ENCODE results near the gene APEH.
"Not testable (repeated sequence)": the region's sequence is repeated elsewhere in the genome, so short reads cannot be mapped to it uniquely, and the experiment has no call there.

Gene APEH

GRCh38 chr3:49694409-49695070 lies 20.4 kb downstream of the APEH start:
- not testable (repeated sequence) for DNase-seq

- not testable (repeated sequence) for DNase-seq
Observed at GRCh38 chr3:49695350-49696015, 21.3 kb downstream of the APEH start.

GRCh38 chr3:49699281-49699979 lies 25.3 kb downstream of the APEH start:
- no peak for DNase-seq

- DNase-seq, result no peak
Observed at GRCh38 chr3:49700014-49700413, 25.9 kb downstream of the APEH start.

- no peak for DNase-seq
Observed at GRCh38 chr3:49700453-49701128, 26.4 kb downstream of the APEH start.

GRCh38 chr3:49701388-49702077 lies 27.4 kb downstream of the APEH start:
- DNase-seq, result no peak

- no peak for DNase-seq
Observed at GRCh38 chr3:49702672-49703071, 28.5 kb downstream of the APEH start.

GRCh38 chr3:49703443-49703927 lies 29.3 kb downstream of the APEH start:
- DNase-seq, result peak; percentile 63

- DNase-seq, result no peak
Observed at GRCh38 chr3:49703956-49704355, 29.8 kb downstream of the APEH start.

- no peak for DNase-seq
Observed at GRCh38 chr3:49704629-49705028, 30.5 kb downstream of the APEH start.

- DNase-seq, result no peak
Observed at GRCh38 chr3:49705390-49705960, 31.3 kb downstream of the APEH start.

- no peak for DNase-seq
Observed at GRCh38 chr3:49706456-49707112, 32.4 kb downstream of the APEH start.

- no peak for DNase-seq
Observed at GRCh38 chr3:49707113-49707480, 32.9 kb downstream of the APEH start.

- no peak for DNase-seq
Observed at GRCh38 chr3:49709852-49710251, 35.7 kb downstream of the APEH start.

- peak; percentile 11 for DNase-seq
Observed at GRCh38 chr3:49711489-49711888, 37.3 kb downstream of the APEH start.

GRCh38 chr3:49712166-49712565 lies 38.0 kb downstream of the APEH start:
- no peak for DNase-seq

- no peak for DNase-seq
Observed at GRCh38 chr3:49712631-49713317, 38.6 kb downstream of the APEH start.

- no peak for DNase-seq
Observed at GRCh38 chr3:49713336-49714105, 39.4 kb downstream of the APEH start.

- peak; percentile 8 for DNase-seq
Observed at GRCh38 chr3:49714728-49715550, 40.8 kb downstream of the APEH start.
